BE2C (cell line): Measurements from ENCODE around the gene MCC.

ENCODE experiments used
- DNase-seq: peaks from one replicate; pipeline ENCODE4 v3.0.0-alpha.2; 2020
- H3K27me3 ChIP-seq: fragments of 250-450 bp; sonication (Bioruptor Pico); 2 replicates; pipeline ENCODE4 v1.5.1; 2020; ENCODE audit warnings: mild to moderate bottlenecking
- H3K36me3 ChIP-seq: fragments of 250-450 bp; sonication (Bioruptor Pico); 2 replicates; pipeline ENCODE4 v1.5.1; 2020; ENCODE audit warnings: mild to moderate bottlenecking
- H3K4me1 ChIP-seq: fragments of 250-450 bp; sonication (Bioruptor Pico); 2 replicates; pipeline ENCODE4 v1.5.1; 2020
- H3K4me3 ChIP-seq: 2 replicates; pipeline ENCODE4 v1.5.1; 2011; ENCODE audit warnings: low read depth, low read length
- H3K9me3 ChIP-seq: fragments of 250-450 bp; sonication (Bioruptor Pico); 2 replicates; pipeline ENCODE4 v1.5.1; 2020
- CTCF ChIP-seq: IDR thresholded peaks from 2 replicates; pipeline ENCODE4 v1.5.1; 2012; ENCODE audit warnings: mild to moderate bottlenecking, low read depth, low read length

The MCC gene

GRCh38 chr5:113244966-113245365 lies 243.3 kb downstream of the MCC start:
- Histone ChIP-seq H3K9me3 (no peaks in the 10 kb centered on the region), H3K4me3 (no peak overlapping the region), H3K36me3 (peaks cover 28% of the 10 kb centered on the region), H3K27me3 (no peaks in the 10 kb centered on the region), H3K4me1 (peaks cover 3% of the 10 kb centered on the region; the same call in 1 of the 2 replicates)
- DNase-seq: no peak
- TF ChIP-seq CTCF: no peak

GRCh38 chr5:113243349-113243664 lies 244.9 kb downstream of the MCC start:
- Histone ChIP-seq H3K36me3 (peaks cover 18% of the 10 kb centered on the region), H3K27me3 (no peaks in the 10 kb centered on the region), H3K9me3 (no peaks in the 10 kb centered on the region), H3K4me3 (no peak overlapping the region), H3K4me1 (peaks cover 18% of the 10 kb centered on the region)
- no peak for DNase-seq
- no peak for TF ChIP-seq CTCF

- peaks cover 19% of the 10 kb centered on the region for H3K4me1 ChIP-seq
- no peaks in the 10 kb centered on the region for H3K27me3 ChIP-seq
- peaks cover 16% of the 10 kb centered on the region for H3K36me3 ChIP-seq
- DNase-seq: no peak
- no peaks in the 10 kb centered on the region for H3K9me3 ChIP-seq
- no peak for TF ChIP-seq CTCF
- no peak overlapping the region for H3K4me3 ChIP-seq
These were observed 245.5 kb downstream of the MCC start for GRCh38 chr5:113242481-113243348.

GRCh38 chr5:113240951-113241726 lies 247.1 kb downstream of the MCC start:
- TF ChIP-seq CTCF: no peak
- Histone ChIP-seq H3K36me3 (peaks cover 2% of the 10 kb centered on the region; the same call in 1 of the 2 replicates), H3K4me3 (no peak overlapping the region), H3K4me1 (peaks cover 26% of the 10 kb centered on the region), H3K27me3 (no peaks in the 10 kb centered on the region), H3K9me3 (no peaks in the 10 kb centered on the region)
- DNase-seq: no peak

GRCh38 chr5:113240032-113240431 lies 248.2 kb downstream of the MCC start:
- no peak overlapping the region for H3K4me3 ChIP-seq
- no peaks in the 10 kb centered on the region for H3K9me3 ChIP-seq
- no peak for TF ChIP-seq CTCF
- peaks cover 26% of the 10 kb centered on the region for H3K4me1 ChIP-seq
- H3K36me3 ChIP-seq: peaks cover 2% of the 10 kb centered on the region; the same call in 1 of the 2 replicates
- H3K27me3 ChIP-seq: no peaks in the 10 kb centered on the region
- DNase-seq: no peak

- Histone ChIP-seq H3K4me1 (peaks cover 28% of the 10 kb centered on the region), H3K4me3 (peak overlapping the region; percentile 13), H3K9me3 (no peaks in the 10 kb centered on the region), H3K36me3 (no peaks in the 10 kb centered on the region), H3K27me3 (no peaks in the 10 kb centered on the region)
- peak; percentile 39 for DNase-seq
- no peak for TF ChIP-seq CTCF
These were observed 250.4 kb downstream of the MCC start for GRCh38 chr5:113237893-113238292.
